Epithelial cell of proximal tubule (primary cell): ENCODE results near the gene UBE3C. TPM values are rescaled to one million over a fixed set of nuclear protein-coding genes. Genes with fewer than 3 reads are reported as not detected.

Source experiments
- DNase-seq: peaks from one replicate; pipeline ENCODE4 v3.0.0-alpha.2; 2011; ENCODE audit warnings: low read depth
- H3K4me3 ChIP-seq: 2 replicates; pipeline ENCODE4 v1.5.1; 2011; ENCODE audit warnings: low read depth, mild to moderate bottlenecking, low read length
- total RNA-seq: library from RNA; depleted of rRNA; stranded (reverse); fragments of >200 nt; gene quantifications from 2 replicates; pipeline ENCODE4 v1.2.3, GENCODE V29; 2015
- TF ChIP-seq, protein P1 (sequence below): conservative IDR thresholded peaks from 2 replicates; pipeline ENCODE4 v1.5.1; 2012; ENCODE audit warnings: low read depth, mild to moderate bottlenecking, low read length

The UBE3C gene
- total RNA-seq, 1 donor from 2014 or later, result 42.3 TPM

DNA sequence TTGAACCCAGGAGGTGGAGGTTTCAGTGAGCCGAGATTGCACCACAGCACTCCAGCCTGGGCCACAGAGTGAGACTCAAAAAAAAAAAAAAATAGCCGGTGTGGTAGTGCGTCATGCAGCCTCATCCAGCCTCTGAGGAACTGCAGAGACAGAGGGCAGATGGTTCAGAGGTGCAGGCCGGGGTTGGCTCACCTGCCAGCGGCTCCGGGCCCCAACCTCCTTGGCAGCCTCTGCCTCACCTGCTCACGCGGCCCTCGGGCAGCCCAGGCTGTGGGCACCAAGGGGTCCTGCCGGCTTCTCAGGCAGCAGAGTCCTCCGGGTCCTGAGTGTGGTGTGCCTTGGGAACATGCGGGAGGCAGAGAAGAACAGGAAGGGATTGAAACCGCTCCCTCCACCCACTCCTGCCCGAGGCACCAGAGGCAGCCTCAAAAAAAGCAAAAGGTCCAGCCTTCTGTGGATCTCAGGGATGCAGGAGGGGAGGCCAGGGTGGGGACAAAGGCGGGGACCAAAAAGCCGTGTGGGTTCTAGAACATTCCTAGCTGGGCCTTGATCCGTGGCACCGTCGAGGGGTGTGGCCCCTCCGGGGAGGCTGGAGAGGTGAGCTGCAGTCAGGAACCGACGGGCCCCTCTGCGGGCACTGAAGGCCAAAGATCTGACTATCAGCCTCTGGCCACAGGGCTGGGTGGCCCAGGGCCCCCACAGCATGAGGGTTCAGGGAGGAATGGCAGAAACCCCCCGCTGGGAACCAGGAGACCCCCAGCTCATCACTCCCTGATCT is 142.7 kb downstream of the UBE3C start:
- DNase-seq, result no peak
- no peak overlapping the region for H3K4me3 ChIP-seq
- TF ChIP-seq, protein P1, sequence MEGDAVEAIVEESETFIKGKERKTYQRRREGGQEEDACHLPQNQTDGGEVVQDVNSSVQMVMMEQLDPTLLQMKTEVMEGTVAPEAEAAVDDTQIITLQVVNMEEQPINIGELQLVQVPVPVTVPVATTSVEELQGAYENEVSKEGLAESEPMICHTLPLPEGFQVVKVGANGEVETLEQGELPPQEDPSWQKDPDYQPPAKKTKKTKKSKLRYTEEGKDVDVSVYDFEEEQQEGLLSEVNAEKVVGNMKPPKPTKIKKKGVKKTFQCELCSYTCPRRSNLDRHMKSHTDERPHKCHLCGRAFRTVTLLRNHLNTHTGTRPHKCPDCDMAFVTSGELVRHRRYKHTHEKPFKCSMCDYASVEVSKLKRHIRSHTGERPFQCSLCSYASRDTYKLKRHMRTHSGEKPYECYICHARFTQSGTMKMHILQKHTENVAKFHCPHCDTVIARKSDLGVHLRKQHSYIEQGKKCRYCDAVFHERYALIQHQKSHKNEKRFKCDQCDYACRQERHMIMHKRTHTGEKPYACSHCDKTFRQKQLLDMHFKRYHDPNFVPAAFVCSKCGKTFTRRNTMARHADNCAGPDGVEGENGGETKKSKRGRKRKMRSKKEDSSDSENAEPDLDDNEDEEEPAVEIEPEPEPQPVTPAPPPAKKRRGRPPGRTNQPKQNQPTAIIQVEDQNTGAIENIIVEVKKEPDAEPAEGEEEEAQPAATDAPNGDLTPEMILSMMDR, result no peak

DNA sequence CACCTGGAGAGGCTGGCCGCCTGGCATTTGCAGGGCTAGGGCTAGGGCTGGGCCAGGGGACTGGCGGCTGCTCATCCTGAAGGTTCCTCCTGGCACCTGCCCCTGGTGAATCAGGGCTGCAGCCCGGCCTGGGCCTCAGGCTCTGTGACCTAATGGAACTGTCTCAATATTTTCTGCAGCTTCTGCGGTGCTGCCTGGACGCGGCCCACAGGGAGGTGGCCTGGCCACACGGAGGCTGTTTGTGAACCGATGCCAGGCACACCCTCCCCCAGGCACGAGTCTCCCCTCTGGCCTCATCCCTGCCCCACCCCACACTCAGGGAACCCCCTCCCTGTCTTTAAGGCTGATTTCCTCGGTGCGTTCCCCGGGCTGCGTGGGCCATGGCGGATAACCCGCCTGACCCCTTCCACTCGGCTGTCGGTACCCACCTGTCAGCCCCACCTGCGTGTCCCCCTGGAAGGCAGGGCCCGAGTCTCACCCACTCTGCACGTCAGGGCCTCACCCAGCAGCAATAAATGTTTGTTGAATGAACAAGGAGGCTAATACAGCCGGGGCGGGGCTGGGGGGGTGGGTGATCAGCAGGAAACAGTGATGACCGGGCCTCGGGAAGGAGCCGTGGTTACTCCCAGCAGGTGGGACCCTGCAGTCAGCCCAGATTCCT is 143.5 kb downstream of the UBE3C start:
- no peak for DNase-seq
- TF ChIP-seq, protein P1, result no peak
- no peak overlapping the region for H3K4me3 ChIP-seq

DNA sequence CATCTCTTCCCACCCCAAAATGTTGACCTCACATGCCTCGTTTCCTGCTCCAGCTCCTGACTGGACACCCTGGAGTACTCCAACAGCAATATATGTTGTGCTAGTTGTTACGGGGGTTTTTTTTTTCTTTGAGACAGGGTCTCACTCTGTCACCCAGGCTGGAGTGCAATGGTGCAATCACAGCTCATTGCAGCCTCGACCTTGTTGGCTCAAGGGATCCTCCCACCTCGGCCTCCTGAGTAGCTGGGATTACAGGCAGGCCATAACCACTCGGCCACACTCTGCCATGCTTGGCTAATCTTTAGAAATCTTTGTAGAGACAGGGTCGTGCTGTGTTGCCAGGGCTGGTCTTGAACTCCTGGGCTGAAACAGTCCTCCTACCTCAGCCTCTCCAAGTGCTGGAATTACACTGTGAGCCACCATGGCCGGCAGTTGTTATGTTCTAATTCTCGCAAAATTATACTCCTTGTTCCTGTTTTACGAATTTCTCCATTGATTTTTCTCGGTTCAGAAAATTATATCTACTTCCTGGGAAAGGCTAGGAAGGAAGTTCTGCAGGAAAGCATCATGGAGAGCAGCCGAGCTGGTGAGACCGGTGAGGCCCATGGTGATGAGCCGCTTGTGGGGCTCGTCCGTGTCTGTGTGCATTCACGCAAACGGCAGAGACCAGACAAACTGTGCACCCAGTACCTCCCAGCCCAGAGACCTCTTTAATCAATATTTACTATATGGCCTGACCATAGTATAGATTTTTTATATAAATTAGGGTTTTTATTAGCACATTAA is 145.7 kb downstream of the UBE3C start:
- no peak overlapping the region for H3K4me3 ChIP-seq
- DNase-seq, result no peak
- TF ChIP-seq, protein P1, result no peak

DNA sequence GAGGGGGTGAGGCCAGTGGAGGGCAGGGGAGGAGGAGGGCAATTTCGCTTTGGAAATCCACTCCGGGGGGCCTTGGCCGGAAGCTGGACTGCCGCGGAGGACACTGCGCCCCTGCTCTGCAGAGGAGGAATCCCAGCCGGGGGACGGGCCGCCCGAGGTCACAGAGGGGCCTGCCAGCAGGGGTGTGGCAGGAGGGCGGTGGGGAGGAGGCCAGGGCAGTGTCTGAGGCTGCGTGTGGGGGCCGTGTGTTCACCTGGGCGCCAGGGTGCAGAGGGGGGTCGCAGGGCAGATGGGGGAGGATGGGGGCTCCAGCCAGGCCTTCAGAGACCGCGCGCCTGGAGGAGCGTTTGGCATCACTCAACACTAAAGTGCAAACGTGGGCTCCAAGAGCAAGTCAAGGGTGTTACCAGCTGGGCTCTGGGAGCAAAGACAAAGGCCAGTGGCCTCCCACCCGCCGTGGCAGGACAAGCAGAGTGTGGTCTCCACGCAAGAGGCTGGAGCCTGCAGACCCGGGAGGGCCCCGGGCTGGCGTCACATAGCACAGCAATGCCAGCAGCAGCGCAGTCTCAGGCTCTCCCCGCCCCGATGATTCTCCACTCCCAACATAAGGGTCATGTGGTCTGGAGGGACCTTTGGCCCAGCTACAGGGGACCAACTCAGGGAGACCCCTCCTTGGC is 152.8 kb downstream of the UBE3C start:
- TF ChIP-seq, protein P1, result no peak
- DNase-seq, result no peak
- H3K4me3 ChIP-seq, result no peak overlapping the region

DNA sequence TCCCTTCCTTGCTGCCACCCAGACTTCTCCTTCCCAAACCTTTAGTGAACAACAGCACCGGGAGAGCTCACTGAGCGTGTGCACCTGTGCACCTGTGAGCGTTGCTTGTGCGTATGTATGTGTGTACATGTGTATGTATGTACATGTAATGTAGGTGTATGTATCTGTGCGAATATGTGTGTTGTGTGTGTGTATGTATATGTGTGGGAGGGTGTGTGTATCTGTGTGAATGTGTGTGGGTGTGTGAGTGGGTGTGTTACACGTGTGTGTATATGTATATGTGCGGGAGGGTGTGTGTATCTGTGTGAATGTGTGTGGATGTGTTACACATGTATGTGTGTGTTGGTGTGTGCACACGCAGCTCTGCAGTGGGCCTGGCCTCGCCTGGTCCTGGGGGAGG is 153.5 kb downstream of the UBE3C start:
- DNase-seq, result no peak
- TF ChIP-seq, protein P1, result no peak
- H3K4me3 ChIP-seq, result no peak overlapping the region

DNA sequence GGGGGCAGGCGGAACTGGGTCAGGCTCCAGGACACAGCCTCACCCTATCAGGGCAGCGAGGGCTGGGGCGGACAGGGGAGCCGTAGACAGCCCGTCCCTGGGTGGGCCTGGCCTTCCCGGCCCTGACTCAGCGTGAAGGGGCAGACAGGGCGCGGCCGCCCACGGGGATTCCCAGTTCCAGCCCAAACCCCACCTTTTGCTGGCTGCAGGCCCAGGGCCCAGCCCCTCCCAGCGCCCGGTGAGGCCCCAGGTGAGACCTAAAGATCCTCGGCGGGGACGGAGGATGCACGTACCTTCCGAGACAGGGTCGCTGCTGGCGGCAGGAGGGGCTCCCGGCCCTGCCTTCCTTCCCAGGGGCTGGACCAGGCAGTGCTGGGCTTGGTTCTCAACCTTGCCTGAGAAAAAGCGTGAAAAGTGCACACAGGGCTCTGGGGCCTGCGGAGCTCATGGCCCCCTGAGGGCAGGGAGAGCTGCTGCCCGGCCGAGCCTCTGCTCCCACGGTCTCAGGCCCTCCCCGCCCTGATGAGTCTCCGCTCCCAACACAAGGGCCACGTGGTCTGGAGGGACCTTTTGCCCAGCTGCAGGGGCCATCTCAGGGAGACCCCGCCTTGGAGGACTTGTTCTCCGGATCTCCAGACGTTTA is 154.2 kb downstream of the UBE3C start:
- no peak for DNase-seq
- no peak overlapping the region for H3K4me3 ChIP-seq
- TF ChIP-seq, protein P1, result no peak
